ENCODE data around the gene PLD5.
"Not testable (repeated sequence)": the region's sequence is repeated elsewhere in the genome, so short reads cannot be mapped to it uniquely, and the experiment has no call there.

PLD5 gene

DNA sequence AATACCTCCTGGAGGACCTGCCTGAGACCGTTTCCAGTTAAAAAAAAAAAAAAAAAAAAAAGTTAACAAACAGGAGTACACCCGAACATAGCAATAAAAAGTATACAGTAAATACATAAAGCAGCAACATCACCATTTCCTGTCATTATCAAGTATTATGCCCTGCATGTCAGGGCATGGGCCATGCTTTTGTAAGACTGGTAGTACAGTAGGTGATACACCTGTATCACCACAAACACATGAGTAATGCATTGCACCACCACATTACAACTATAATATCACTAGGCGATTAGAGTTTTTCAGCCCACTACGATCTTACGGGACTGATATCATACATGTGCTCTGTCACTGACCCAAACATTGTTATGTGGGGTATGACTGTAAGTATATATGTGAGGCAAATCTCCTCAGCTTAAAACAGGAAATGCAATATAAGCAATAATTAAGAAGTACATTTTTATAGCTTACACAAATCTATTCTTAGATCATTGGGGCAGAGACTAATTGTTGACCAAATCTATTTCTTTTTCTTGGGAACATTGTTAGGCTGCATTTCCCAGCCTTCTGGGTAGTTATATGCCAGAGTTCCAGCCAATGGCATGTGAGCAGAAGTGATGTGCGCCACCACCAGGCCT lies 98.1 kb downstream of the PLD5 start:
- no peak for DNase-seq (ENCODE audit: low read depth, low spot score)

DNA sequence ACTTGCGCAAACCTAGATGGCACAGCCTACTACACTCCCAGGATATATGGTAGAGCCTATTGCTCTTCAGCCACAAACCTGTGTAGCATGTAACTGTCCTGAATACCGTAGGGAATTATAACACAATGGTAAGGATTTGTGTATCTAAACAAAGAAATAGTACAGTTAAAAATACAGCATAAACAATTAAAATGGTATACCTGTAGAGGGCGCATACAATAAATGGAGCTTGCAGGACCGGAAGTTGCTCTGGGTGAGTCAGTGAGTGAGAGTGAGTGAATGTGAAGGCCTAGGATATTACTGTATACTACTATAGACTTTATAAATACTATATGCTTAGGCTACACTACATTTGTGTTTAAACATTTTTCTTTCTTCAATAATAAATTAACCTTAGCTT lies 99.3 kb downstream of the PLD5 start:
- no peak for DNase-seq (ENCODE audit: low read depth, low spot score)

DNA sequence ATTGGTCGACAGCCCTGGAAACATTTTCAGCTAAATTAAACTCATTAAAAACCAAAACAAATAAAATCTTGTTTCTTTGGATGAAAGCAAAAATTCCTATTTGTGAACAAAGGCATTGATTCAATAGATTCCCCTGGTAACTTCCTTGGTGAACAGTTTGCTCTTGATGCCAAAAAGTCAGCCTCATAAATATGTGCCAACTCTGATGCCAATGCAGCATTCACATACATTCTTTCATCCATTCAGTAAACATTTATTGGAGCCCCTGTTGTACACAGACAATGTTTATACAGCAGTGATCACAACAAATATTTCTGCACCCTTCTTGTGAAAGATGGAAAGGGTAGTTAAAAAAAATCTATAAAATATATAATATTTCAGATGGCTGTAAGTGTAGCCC lies 107.8 kb downstream of the PLD5 start:
- DNase-seq (ENCODE audit: low read depth, low spot score): no peak

DNA sequence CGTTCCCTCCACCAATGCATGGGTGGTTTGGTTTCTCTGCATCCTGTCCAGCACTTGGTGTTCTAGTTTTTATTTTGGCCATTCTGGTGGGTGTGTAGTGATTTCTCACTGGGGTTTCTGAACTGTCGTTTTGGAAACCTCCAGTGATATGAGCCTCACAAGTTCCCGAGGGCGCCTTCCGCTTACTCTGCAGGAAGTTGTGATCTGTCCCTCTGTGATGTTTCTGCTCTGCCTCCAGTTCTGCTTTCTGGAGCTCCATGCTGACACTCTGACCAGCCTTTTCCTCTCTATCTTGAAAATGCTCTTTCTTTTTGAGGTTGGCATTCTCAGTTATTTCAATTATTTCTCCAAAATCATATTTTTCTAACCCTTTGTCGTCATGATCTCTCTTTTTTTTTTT lies 111.6 kb downstream of the PLD5 start:
- no peak for DNase-seq (ENCODE audit: low read depth, low spot score)

DNA sequence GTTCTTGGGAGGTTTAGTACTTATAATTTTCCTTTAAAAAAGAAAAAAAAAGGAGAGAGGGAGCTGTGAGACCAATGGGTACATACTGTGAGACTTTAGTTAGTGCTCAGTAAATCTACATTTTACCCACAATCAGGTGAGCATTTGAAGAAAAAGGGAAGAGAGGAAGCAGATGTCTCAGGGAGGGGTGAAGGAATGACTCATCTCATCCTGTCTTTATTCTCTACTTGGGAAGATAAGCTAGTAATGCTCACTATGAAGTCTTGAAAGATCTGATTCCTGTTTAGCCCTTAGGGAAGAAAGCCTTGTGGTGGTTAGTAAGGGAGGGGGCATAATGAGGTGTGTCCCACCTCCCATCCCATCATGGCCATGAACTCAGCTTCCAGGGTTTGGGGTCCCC lies 112.6 kb downstream of the PLD5 start:
- no peak for DNase-seq (ENCODE audit: low read depth, low spot score)

DNA sequence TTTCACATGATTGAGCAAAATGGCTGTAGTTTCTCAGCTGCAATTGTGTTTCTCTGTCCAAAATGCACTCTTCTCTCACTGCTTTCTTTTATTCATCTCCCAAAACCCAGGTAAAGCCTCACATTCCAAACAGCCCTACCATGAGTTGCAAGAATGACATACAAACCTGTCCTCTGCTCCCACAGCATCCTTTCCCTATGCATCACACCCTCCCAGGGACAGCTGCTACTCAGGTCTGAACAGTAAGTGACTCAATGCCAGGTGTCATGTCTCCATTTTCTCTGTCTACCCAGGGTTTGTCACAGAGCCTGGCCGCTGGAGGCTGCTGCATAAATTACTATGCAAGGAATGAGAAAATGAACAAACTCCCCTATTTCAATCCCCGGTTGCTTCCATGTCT lies 118.5 kb downstream of the PLD5 start:
- no peak for DNase-seq (ENCODE audit: low read depth, low spot score)

DNA sequence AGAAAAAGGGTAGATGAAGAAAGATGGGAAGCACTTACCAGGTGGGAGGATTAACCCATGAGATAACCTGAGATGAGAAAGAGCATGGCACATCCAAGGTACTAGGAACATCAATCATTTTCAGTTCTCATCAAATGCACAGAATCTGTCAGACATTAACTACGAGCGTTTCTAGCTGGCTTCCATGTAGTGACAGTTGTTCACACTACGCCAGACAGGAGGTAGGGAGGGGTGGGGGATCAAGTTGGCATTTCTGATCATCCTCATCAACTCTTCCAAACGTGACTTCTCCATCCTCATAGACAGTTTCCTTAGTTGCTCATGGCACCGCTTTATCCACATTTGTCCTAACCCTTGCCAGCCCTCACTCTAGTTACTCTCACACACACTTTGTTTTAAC lies 120.2 kb downstream of the PLD5 start:
- no peak for DNase-seq (ENCODE audit: low read depth, low spot score)

DNA sequence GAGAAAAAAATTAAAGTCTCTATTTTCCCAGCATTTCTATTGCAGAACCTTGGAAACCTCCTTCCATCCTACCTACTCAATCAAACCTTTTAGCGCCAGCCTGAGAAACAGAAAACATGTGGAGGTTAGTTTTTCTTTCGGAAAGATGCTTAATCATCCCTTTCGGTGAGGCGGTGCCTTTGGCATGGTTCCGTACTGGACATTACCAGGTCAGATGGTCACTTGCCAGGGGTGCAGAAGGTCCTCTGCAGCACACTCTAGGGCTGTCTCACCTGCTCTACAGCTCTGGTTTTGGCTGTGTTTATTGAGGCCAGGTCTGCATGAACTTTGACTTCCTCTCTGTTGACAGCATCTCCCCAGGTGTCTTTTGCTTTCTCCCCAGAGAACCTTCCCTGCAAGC lies 121.5 kb downstream of the PLD5 start:
- DNase-seq (ENCODE audit: low read depth, low spot score): no peak

DNA sequence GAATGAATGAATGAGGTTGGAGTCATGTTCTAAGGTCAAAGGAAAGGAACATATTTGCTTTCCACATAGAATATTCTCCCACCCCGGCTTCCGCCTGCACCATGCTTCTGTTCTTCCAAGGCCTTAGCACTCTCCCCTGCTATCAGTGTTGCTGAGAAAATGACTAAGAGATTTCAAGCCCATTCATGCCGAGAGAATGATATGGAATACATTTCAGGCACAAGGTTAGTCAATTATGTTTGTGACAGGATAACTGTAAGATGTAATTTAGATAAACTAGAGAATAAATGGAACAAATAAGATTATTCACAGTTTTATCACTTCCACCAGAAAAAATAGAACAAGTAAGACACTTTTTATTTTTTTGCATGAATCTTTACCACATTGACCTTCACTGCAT lies 122.6 kb downstream of the PLD5 start:
- no peak for DNase-seq (ENCODE audit: low read depth, low spot score)

DNA sequence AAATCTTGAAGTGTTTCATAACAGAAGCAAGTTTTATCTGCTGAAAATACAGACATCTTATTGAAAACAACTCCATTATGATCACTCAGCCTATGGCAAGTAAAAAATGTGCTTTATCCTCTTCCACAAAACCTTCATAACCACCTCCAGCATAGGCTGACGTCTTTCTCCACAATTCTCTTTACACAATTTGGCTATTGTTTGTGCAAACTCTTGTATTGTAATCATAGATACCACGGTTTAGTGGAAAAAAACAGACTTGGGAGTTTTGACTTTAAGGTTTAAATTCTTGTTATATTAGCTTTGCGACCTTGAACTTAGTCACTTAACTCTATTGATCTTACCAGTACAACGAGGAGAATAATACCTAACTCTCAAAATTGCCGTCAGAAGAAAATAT lies 126.1 kb downstream of the PLD5 start:
- no peak for DNase-seq (ENCODE audit: low read depth, low spot score)

DNA sequence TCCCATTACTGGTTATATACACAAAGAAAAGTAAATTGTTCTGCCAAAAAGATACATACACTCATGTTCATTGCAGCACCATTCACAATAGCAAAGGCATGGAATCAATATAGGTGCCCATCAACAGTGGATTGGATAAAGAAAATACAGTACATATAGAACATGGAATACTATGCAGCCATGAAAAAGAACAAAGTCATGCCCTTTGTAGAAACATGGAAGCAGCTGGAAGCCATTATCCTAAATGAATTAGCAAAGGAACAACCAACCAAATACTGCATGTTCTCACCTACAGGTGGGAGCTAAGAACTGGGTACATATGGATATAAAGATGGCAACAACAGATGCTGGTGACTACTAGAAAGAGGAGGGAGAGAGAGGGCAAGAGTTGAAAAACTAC lies 132.6 kb downstream of the PLD5 start:
- no peak for DNase-seq (ENCODE audit: low read depth, low spot score)

DNA sequence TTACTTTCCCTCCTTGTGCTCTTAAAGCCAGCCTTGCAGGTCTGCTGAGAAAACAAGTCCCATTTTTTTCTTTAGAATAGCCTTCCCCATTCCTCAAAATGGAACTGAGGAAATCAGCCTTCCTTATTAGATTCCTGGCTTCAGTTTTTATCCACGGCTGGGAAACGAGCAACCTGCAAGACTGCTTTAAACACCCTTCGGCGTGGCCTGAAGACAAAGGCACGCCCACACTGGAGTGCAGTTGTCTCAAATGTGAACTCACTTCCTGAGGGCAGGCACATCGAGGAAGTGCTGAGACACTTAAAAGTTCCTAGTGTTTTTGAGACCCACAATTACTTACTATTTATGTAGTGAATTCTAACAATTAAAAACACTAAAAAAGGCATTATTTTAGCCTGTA lies 148.4 kb downstream of the PLD5 start:
- not testable (repeated sequence) for DNase-seq (ENCODE audit: low read depth, low spot score)

DNA sequence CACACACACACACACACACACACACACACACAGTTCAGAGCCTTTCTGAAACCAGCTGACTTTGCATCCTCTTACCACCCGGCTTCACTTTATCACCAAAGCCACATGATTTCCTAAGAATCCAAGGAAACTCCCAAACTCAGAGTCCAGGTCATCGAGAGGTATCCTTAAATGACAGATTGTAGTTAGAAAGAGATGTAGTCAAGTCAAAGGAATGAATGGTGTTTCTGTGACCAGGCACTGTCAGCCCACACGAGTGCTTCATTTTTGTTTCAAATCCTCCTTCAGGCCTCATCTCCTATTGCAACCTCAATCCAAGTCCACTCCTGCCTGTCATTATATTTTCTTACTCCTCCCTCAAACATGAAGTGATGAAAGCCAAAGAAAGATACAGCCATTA lies 174.1 kb downstream of the PLD5 start:
- DNase-seq (ENCODE audit: low read depth, low spot score): not testable (repeated sequence)

DNA sequence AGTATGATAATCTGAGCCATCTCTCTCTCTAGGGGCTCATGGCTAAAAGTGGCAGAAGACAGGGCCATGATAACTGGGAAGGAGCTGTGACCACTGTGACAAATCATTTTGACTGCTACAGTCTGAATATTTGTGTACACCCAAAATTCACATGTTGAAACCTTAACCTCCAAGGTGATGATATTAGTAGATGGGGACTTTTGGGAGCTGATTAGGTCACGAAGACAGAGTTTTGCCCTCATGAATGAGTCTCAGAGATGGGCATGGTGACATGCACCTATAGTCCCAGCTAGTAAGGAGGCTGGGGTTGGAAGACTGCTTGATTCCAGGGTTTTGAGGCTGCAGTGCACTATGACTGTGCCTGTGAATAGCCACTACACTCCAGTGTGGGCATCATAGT lies 174.9 kb downstream of the PLD5 start:
- no peak for DNase-seq (ENCODE audit: low read depth, low spot score)

DNA sequence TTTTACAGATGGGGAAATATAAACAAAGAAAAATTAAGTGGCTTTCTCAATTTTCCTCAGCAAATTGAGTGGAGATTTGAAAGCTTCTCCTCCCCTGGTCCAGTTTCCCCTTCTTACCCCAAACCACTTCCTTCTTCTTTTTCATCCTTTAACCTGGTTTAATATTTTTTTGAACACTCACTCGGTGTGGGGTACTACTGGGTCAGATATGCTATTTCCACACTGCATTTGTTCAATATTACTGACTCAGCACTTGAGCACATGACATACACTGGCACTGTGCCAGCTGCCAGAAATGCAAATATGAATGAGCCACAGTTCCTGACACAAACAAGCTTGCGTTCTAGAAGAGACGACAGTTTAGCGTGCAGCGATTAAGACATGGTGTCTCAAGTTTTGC lies 193.6 kb downstream of the PLD5 start:
- DNase-seq (ENCODE audit: low read depth, low spot score): not testable (repeated sequence)

DNA sequence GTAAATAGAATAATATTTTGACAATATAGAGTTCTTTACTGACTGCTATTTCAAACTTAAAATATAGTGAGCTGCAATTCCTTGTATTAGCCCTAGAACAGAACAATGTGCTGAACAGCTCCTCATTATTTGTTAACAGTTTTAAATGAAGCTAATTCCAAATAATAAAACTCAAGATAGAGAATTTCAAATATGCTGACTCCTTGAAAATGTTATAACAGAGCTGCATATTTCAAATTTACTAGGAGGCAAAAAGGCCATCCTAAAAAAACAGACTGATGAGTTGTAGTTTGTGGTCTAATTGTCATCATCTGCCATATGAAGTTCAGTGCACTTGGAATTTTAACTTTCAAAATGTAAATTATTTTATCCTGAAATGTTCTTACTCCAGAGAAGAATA lies 197.1 kb downstream of the PLD5 start:
- DNase-seq (ENCODE audit: low read depth, low spot score): not testable (repeated sequence)

DNA sequence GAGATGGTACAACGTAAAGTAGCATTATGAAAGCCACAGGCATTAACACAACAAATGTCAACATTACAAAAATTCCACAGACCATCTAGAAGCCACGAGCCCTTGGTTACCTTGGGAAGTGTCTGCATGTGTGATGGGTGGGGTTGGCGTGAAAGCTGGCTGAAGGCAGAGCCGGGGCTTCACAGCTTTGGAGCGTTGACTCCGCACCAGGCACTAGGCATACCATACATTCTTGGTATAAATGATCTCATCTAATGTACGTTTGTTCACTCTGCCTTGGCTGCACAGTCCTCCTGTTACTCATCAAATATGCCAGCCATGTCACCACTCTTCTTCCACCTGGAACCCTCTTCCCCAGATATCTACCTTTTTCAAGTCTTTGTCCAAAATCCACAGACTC lies 202.5 kb downstream of the PLD5 start:
- not testable (repeated sequence) for DNase-seq (ENCODE audit: low read depth, low spot score)

DNA sequence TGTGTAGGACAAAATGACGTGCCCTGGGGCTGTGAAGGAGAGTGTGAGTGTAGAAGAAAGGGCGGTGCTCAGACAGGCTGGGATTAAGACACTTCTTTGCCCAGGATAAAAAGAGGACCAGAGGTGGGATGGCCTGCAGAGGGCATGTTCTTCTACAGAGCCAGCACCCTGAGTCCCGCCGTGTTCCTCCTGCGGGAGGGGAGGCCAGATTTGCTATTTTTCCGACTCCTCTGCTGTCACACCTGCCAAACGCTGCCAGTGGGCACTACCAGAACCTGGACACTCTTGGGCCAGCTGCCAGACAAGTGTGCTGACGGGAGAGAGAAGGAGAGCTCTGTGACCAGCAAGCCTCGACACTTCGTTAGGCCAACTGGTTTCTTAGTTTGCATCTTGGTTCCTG lies 206.4 kb downstream of the PLD5 start:
- no peak for DNase-seq (ENCODE audit: low read depth, low spot score)

DNA sequence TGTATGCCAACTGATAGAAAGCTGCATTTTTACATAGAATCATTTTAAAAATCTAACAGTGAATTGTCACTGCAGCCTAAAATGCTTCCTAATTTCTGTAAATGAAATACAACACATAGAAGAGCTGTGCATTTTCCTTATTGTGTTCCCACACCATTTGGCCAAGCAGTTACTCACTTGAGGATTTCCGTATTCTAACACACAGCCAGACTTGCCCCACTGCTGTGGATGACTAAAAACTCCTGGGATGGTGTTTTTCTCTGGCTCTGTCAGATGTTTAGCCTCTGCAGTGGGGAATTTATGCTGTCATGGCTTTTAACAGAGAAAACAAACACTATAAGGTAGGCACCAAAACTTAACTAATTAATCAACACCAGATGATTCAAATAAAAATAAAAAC lies 209.6 kb downstream of the PLD5 start:
- DNase-seq (ENCODE audit: low read depth, low spot score): not testable (repeated sequence)

DNA sequence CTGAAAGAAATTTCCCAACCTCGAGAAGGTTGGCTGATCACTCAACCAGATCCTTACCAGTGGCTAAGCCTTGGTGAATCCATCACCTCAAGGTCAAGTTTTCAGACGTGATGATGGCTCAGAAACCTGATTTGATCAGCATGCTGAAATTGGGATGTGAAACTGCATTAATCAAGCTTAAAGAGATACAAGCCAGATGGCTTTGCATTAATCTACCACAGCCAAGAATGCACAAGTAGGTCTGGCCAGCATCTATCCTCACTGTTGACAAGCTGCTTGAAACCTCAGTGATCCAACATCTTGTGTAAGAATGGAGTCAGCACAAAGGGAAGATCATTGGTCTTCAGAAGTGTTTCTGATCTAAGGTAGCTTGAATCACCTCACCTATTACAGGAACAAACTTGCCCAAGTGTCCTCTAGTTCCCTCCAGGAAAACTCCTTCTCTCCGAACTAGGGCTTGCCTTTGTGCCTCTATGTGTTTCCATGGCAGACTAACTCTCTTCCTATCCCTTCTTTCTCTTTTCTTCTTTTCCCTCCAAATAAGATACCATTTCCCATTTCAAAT lies 210.3 kb downstream of the PLD5 start:
- not testable (repeated sequence) for DNase-seq (ENCODE audit: low read depth, low spot score)

DNA sequence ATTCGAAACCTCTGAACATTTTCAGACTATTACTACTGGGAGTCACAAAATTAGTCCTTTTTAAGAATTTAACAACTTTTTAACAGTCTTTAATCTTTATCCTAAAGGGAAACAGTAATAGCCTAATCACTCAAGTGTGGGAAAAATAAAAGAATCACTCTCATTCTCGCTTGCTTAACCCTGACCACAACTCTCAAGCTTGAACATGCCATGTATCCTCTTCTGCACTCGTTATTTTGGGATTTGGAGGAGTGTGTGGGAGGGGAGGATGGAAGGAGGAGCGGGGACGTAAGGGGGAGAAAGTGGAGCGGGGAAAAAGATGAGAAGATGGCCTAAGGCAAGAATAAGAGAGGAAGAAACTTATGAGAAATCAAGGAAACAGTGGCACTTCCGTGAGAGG lies 215.8 kb downstream of the PLD5 start:
- not testable (repeated sequence) for DNase-seq (ENCODE audit: low read depth, low spot score)

DNA sequence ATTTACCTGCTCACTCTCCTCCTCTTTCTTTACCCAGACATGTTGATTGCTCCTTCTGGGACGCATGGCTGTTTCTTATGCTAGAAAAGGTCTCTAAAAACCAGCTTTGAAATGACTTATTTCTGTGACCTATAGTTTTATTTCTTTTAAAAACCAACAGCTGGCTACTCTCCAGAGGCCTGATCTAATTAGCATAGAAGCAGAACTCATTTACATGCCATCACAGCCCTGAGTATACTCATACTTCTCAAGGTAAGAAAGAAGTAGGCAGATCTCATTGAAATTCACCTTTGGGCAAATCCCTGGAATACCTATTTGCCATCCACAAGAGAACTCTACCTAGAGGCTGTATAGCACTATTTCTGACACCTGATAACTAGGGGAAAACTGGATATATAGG lies 230.7 kb downstream of the PLD5 start:
- DNase-seq (ENCODE audit: low read depth, low spot score): not testable (repeated sequence)

DNA sequence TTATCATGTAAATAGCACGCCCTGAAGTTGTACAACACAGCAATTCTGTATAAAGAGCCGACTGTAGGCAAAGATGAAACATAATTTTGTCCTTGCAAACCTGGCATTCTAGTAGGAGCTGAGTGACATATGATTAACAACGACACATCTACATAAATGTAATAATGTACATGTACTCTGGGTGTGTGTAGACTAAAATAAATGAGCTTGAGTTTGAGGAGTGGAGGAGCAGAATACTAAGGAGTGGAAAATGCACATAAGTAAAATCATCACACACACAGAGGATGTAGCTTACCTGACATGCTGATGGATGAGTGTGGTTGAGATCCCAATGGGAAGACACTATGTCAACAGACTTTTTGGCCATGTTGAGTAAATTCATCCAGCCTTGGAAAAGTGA lies 236.4 kb downstream of the PLD5 start:
- not testable (repeated sequence) for DNase-seq (ENCODE audit: low read depth, low spot score)

Measured in smooth muscle cell of the brain vasculature (primary cell).